Endothelial cell (in vitro differentiated cells): ENCODE data around the gene CYB561. TPM values are rescaled to one million over a fixed set of nuclear protein-coding genes. Genes with fewer than 3 reads are reported as not detected.

Experiments
- DNase-seq: peaks from one replicate; pipeline ENCODE4 v3.0.0; 2021; ENCODE audit warnings: low spot score
- H3K27ac Mint-ChIP-seq: one replicate; pipeline ENCODE4 v1.8.0; 2021; ENCODE audit warnings: mixed read lengths, inconsistent platforms; ENCODE audit not compliant: unreplicated experiment
- H3K27me3 Mint-ChIP-seq: one replicate; pipeline ENCODE4 v1.8.0; 2021; ENCODE audit warnings: mild to moderate bottlenecking, moderate library complexity, mixed read lengths, inconsistent platforms; ENCODE audit not compliant: unreplicated experiment
- H3K36me3 Mint-ChIP-seq: one replicate; pipeline ENCODE4 v1.8.0; 2021; ENCODE audit warnings: mild to moderate bottlenecking, low read depth, mixed read lengths, inconsistent platforms; ENCODE audit not compliant: unreplicated experiment
- H3K4me1 Mint-ChIP-seq: one replicate; pipeline ENCODE4 v1.8.0; 2021; ENCODE audit warnings: mild to moderate bottlenecking, mixed read lengths, inconsistent platforms; ENCODE audit not compliant: unreplicated experiment
- H3K4me3 Mint-ChIP-seq: one replicate; pipeline ENCODE4 v1.8.0; 2021; ENCODE audit warnings: mild to moderate bottlenecking, mixed read lengths, inconsistent platforms; ENCODE audit not compliant: unreplicated experiment
- H3K9me3 Mint-ChIP-seq: one replicate; pipeline ENCODE4 v1.8.0; 2021; ENCODE audit warnings: mixed read lengths, inconsistent platforms; ENCODE audit not compliant: unreplicated experiment
- total RNA-seq: library from RNA; stranded (reverse); fragmentation: NEBNext Ultra II Directional; extraction: Animal tissue kit (Norgen Biotek cat#: 25700); gene quantifications from one replicate; pipeline ENCODE4 v1.2.1, GENCODE V29; 2021; ENCODE audit not compliant: unreplicated experiment
- TF ChIP-seq, protein P1 (sequence below): fragments of 200-600 bp; sonication (generic); IDR thresholded peaks from one replicate; pipeline ENCODE4 v1.5.0; 2021; ENCODE audit warnings: antibody characterized with exemption; ENCODE audit not compliant: unreplicated experiment

Gene CYB561
- total RNA-seq, 1 donor from 2014 or later, result 57.3 TPM

DNA sequence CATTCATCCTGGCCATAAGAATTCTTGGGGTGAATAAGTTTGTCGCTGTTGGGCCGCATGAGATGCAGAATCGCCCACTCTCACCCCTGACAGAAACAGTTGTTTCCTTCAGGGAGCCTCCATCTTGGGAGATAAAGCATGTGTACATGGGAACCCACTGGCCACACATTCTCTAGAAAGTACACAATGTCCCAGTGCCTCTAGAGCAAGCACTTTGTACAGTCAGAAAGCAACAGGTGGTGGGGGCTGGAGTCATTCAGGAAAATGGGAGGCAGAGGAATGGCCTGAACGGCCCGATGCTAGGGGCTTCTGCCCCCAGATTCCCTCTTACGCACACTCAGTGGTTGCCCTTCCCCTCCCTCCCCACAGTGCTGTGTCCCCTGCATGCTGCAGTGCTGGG lies 46.8 kb upstream of the CYB561 start:
- DNase-seq, result no peak
- H3K27ac Mint-ChIP-seq, result no peak overlapping the region
- peaks cover 4% of the 10 kb centered on the region for H3K27me3 Mint-ChIP-seq
- H3K9me3 Mint-ChIP-seq, result no peaks in the 10 kb centered on the region
- H3K4me1 Mint-ChIP-seq, result peaks cover 18% of the 10 kb centered on the region
- peaks cover 12% of the 10 kb centered on the region for H3K36me3 Mint-ChIP-seq
- H3K4me3 Mint-ChIP-seq, result no peak overlapping the region
- TF ChIP-seq, protein P1, sequence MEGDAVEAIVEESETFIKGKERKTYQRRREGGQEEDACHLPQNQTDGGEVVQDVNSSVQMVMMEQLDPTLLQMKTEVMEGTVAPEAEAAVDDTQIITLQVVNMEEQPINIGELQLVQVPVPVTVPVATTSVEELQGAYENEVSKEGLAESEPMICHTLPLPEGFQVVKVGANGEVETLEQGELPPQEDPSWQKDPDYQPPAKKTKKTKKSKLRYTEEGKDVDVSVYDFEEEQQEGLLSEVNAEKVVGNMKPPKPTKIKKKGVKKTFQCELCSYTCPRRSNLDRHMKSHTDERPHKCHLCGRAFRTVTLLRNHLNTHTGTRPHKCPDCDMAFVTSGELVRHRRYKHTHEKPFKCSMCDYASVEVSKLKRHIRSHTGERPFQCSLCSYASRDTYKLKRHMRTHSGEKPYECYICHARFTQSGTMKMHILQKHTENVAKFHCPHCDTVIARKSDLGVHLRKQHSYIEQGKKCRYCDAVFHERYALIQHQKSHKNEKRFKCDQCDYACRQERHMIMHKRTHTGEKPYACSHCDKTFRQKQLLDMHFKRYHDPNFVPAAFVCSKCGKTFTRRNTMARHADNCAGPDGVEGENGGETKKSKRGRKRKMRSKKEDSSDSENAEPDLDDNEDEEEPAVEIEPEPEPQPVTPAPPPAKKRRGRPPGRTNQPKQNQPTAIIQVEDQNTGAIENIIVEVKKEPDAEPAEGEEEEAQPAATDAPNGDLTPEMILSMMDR, result no peak

DNA sequence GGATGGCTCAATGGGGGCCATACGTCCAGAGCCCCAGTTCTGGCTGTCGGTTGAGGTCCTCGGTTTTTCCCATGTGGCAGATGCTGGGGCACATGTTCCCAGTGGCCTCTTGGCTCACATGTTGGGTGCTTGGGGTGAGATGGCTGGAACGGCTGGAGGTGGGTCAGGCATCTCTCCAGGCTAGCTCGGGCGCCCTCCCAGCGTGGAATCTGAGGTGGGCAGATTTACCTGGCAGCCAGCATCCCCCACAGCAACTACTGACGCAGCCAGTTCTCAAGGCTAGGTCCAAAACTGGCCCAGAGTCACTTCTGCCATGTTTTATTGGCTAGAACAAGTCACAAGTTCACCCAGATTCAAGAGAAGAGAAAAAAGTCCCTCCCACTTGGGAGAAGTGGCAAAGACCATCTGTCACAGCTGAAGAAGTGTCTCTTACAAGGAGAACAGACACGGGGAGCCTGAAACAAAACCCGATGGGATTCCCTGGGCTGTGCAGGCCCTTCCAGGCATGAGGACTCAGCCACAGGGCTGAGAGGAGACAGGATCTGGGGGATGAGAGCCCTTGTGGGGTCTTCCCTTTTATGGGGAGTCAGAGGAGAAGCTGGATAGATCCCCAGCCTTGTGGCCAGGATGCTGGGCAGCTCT lies 46.0 kb upstream of the CYB561 start:
- no peak for DNase-seq
- peaks cover 4% of the 10 kb centered on the region for H3K27me3 Mint-ChIP-seq
- peaks cover 19% of the 10 kb centered on the region for H3K36me3 Mint-ChIP-seq
- TF ChIP-seq, protein P1, result no peak
- H3K4me3 Mint-ChIP-seq, result no peak overlapping the region
- no peaks in the 10 kb centered on the region for H3K9me3 Mint-ChIP-seq
- peaks cover 23% of the 10 kb centered on the region for H3K4me1 Mint-ChIP-seq
- H3K27ac Mint-ChIP-seq, result no peak overlapping the region

DNA sequence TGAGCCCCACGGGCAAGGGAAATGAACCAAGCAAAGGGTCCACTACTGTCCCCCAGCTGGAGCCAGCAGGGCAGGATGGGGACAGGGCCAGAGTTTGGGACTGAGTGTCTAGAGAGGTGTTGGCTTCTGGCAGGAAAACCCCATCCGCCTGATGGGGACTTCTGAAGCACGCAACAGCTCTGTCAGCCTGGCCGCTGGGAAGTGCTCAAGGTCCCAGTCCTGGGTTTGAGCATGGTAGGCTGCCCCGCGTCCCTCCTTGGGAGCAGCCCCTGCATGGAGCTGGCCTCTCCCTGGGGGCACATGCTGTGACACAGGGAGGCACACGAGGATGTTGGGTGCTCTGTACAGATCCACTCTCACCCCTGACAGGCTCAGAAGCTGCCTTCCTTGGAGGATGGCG lies 45.3 kb upstream of the CYB561 start:
- TF ChIP-seq, protein P1, result no peak
- Mint-ChIP-seq H3K9me3 (no peaks in the 10 kb centered on the region), H3K27ac (no peak overlapping the region), H3K36me3 (peaks cover 19% of the 10 kb centered on the region), H3K4me1 (peaks cover 23% of the 10 kb centered on the region), H3K4me3 (no peak overlapping the region), H3K27me3 (peaks cover 4% of the 10 kb centered on the region)
- no peak for DNase-seq

DNA sequence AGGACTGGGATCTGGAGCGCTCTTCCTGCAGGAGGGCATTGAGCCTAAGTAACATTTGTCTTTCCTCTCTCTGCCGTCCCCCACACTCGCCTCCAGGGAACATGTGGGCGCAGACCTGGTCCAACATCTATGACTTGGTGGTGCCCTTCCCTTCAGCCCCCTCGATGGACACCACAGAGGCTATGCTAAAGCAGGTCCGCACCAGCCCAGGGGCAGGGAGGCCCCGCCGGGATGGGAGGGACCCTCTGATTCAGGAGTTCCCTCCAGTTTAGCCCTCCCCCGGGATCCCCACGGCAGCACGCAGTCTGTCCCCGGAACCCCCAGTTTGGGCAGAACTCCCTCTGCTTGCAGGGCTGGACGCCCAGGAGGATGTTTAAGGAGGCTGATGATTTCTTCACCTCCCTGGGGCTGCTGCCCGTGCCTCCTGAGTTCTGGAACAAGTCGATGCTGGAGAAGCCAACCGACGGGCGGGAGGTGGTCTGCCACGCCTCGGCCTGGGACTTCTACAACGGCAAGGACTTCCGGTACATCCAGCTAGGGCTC lies 44.8 kb upstream of the CYB561 start:
- peaks cover 23% of the 10 kb centered on the region for H3K4me1 Mint-ChIP-seq
- TF ChIP-seq, protein P1, result no peak
- H3K27me3 Mint-ChIP-seq, result peaks cover 4% of the 10 kb centered on the region
- peaks cover 21% of the 10 kb centered on the region for H3K36me3 Mint-ChIP-seq
- H3K27ac Mint-ChIP-seq, result no peak overlapping the region
- H3K9me3 Mint-ChIP-seq, result no peaks in the 10 kb centered on the region
- no peak for DNase-seq
- H3K4me3 Mint-ChIP-seq, result no peak overlapping the region

DNA sequence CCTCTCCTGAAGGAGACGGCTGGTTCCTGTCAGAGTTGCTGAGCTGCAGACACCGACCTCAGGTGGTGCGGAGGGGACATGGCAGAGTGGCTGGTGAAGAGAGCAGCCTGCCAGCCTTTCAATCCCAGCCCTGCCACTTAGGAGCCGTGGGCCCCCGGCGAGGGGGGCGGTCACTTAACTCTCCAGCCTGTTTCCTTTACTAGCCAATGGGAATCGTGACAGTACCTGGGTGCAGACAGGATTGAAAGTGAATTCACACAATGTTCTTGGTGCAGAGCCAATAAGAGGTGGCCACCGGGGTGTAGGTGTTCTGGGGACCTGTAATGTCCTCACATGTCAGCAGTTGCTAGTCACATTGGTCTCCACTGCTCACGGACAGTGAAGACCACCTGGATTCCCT lies 44.2 kb upstream of the CYB561 start:
- H3K4me3 Mint-ChIP-seq, result no peak overlapping the region
- no peak for DNase-seq

More for the DNA sequence above, 44.2 kb upstream of the CYB561 start:
- TF ChIP-seq, protein P1, result no peak
- Mint-ChIP-seq H3K4me1 (peaks cover 23% of the 10 kb centered on the region), H3K9me3 (no peaks in the 10 kb centered on the region), H3K27ac (no peak overlapping the region), H3K36me3 (peaks cover 23% of the 10 kb centered on the region), H3K27me3 (peaks cover 4% of the 10 kb centered on the region)
